ENCODE data around the gene HMCN2. TPM values are rescaled to one million over a fixed set of nuclear protein-coding genes. Genes with fewer than 3 reads are reported as not detected.

The HMCN2 gene
- total RNA-seq, 4 donors from 2014 or later: 0.68 to 9.2 (median 4.7) TPM

DNA sequence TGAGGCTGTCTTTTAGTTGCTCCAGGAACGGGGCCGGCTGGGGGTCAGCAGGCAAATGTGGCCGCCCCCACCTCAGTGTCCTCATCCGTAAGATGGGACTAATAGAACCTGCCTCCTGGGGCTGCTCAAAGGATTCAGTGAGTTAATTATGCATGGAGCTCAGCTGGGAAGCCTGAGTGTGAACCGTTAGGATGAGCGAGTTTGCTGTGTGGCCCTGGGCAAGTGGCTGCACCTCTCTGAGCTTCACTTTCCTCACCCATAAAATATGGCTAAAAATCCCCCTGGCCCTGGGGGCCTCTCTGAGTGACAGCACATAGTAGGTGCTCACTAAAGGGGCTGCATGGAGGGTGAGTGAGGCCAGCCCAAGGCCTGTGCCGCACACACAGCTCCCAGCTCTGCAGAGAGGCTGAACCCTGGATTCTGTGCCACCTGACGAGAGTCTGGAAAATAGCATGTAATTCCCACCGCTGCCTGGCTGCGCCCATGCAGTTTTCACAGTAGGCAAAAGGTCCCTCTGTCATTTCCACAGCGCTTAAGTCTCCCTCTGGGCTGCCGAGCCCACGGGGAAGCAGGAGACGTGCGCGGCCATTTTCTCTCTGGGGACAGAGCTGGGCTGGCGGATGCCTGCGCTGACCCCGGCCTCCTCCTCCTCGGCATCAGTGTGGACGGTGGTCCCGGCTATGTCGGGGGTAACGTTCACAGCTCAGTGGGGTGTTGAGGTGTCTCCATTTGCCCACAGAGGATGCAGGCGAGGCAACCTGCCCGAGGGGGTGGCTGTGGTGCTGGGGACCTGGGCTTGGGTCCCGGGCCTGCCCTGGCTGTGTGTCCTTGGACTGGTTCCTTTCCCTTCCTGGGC lies 197.4 kb downstream of the HMCN2 start:
- TF ChIP-seq, protein P1, sequence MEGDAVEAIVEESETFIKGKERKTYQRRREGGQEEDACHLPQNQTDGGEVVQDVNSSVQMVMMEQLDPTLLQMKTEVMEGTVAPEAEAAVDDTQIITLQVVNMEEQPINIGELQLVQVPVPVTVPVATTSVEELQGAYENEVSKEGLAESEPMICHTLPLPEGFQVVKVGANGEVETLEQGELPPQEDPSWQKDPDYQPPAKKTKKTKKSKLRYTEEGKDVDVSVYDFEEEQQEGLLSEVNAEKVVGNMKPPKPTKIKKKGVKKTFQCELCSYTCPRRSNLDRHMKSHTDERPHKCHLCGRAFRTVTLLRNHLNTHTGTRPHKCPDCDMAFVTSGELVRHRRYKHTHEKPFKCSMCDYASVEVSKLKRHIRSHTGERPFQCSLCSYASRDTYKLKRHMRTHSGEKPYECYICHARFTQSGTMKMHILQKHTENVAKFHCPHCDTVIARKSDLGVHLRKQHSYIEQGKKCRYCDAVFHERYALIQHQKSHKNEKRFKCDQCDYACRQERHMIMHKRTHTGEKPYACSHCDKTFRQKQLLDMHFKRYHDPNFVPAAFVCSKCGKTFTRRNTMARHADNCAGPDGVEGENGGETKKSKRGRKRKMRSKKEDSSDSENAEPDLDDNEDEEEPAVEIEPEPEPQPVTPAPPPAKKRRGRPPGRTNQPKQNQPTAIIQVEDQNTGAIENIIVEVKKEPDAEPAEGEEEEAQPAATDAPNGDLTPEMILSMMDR (IDR thresholded peaks at IDR 0.05; ENCODE audit: low read depth): no peak

DNA sequence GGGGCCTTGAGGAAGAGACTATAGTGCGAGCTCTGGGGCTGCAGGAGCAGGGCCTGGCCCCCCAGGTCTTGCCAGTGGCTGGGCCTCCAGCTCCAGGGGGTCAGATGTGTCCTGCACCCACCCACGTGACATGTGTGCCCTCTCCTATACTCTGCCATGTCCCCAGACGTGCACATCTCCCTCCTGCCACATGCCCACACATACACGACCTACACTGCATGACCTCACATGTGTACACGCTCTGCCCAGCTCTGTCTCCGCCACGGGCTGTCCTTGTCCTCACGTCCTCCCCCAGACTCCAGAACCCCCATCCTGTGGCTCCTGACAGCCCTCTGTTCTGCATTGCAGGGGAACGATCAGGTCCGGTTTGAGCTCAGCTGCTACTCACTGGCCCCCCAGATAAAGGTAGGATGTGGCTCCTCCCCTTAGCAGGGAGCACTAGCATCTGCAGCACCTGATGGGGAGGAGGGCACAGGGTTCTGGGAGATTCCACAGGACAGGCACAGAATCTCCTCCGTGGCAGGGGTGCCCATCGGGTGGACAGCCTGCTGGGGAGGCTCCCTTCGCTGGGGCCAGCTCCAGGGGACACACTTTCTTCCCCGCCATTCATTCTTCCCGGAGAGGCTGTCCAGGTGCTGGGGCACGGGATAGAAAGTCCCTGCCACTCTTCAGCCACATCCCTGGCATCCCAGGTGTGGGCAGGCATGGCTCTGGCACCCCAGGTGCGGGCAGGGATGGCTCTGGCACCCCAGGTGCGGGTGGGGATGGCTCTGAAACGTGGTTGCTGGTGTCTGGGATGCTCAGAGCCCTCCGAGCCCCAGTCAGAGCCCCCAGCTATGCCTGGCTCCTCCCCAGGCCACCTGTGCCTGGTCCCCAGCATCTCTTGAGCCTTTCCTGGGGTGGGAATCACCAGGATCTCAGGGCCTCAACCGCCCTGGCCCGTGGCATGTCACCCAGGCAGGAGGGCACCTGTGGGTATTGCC lies 198.5 kb downstream of the HMCN2 start:
- TF ChIP-seq, protein P1 (IDR thresholded peaks at IDR 0.05; ENCODE audit: low read depth): no peak

DNA sequence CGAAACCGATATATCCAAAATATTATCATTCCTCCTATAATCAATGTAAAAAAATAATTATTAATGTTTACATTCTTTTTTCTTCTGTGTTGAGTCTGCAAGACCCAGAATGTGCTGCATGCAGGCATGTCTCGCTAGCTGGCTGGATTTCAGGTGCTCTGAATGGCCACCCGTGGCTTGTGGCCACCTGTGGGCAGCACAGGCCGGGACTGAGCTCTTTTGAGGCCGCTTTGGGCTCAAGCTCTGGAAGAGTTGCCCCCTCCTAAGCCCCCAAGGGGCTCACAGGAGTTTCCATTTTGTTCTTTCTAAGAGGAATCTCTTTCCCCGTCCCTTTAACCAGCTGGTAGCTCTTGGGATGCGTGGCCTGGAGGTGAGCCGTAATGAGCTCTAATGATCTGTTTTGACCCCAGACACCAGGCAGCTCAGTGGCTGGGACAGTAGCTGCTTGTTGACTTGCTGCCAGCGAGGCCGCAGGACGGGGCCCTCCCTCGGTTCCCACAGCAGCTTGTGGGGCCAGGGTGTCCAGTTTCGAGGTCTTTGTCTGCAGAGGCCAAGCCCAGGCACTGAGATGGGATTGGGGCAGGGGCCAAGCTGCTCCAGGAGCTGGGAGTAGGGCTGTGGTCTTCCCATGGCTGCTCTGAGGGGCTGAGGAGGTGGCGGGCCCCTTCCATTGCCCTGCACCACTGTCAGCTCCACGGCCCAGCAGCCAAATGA lies 200.0 kb downstream of the HMCN2 start:
- TF ChIP-seq, protein P1 (IDR thresholded peaks at IDR 0.05; ENCODE audit: low read depth): no peak

DNA sequence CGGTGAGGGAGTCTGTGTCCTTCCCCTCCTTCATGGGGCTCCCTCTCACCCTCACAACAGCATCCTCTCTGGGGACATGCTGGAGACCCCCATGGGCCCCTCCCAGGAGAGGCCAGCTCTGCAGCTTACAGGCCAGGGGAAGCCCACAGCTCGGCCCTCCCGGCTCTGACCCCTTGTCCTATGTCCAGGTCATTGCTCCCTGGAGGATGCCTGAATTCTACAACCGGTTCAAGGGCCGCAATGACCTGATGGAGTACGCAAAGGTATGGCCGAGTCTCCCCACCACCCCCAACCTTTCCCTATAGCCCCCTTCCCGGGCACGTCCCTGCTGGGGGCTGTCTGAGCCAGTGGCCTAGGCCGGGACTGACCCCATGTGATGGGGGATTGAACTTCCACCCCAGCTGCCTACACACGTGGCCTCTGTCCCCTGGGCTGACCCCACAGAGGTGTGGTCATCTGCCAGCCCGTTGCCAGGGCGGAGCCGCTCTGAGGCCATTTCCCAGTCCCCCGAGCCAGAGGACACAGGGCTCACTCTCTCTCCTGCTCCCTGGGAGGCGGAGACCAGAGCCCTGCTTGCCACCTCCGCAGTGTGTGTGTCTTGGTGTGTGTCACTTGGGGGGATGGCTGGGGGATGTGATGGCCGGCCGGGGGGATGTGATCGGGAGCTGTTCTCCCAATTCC lies 201.1 kb downstream of the HMCN2 start:
- TF ChIP-seq, protein P1 (IDR thresholded peaks at IDR 0.05; ENCODE audit: low read depth): no peak

DNA sequence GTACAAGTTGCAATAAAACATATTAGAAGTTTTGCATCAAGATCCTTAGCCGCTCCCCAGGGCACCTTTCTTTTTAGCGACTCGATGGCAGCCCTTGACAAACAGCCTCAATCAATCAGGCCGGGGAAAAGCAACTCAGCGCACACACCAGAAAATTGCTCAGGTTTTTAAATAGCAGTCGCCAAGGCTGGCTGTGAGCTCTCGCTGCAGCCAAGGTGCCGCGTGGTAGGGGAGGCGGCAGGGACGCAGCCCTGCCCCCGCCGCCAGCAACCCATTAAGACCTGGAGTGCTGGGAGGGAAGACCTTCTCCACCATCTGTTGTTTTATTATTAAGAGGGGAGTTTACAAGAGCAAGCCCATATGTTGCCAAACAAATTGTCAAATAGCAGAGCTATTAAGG lies 201.8 kb downstream of the HMCN2 start:
- TF ChIP-seq, protein P1 (IDR thresholded peaks at IDR 0.05; ENCODE audit: low read depth): no peak

DNA sequence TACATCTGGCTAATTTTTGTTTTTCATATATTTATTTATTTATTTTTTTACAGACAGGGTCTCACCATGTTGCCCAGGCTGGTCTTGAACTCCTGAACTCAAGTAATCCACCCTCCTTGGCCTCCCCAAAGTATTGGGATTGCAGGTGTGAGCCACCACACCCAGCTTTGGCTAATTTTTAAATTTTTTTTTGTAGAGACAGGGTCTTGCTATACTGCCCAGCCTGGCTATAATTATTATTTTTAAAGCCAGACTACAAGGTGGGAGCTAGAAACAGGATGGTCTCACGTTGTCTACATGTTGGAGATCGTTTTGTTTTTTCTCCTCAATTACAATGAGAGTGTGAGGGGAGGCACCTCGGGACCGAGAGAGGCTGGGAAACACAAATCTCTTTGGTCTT lies 203.0 kb downstream of the HMCN2 start:
- TF ChIP-seq, protein P1 (IDR thresholded peaks at IDR 0.05; ENCODE audit: low read depth): no peak
